HG02759 (cell line): ENCODE results near the gene PAPOLG.
"Not testable (repeated sequence)": the region's sequence is repeated elsewhere in the genome, so short reads cannot be mapped to it uniquely, and the experiment has no call there.

Experiments used
- ATAC-seq: cut with Tn5 transposase; IDR thresholded peaks from one replicate; pipeline ENCODE4 v1.9.1; 2021; ENCODE audit warnings: mild to moderate bottlenecking, moderate library complexity; ENCODE audit not compliant: unreplicated experiment

The PAPOLG gene

GRCh38 chr2:60821587-60822302 is 65.7 kb downstream of the PAPOLG start:
- no peak for ATAC-seq

DNA sequence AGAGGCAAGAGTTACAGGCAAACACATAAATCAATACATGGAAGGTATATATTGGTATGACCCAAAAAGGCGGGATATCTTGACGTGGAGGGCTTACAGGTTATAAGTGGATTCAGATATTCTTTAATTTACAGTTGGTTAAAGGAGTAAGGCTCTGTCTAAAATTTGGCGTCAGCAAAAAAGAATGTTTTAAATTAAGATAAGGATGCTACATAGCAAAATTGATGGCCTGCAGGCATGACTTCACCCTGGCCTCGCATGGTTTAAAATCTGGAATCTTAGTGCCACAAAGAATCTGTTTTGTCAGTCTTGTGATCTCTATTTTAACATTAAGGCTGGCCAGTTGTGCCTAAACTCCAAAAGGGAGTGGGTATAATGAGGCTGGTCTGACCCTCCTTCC is 66.9 kb downstream of the PAPOLG start:
- ATAC-seq: no peak

GRCh38 chr2:60823694-60824305 is 67.7 kb downstream of the PAPOLG start:
- ATAC-seq: no peak

DNA sequence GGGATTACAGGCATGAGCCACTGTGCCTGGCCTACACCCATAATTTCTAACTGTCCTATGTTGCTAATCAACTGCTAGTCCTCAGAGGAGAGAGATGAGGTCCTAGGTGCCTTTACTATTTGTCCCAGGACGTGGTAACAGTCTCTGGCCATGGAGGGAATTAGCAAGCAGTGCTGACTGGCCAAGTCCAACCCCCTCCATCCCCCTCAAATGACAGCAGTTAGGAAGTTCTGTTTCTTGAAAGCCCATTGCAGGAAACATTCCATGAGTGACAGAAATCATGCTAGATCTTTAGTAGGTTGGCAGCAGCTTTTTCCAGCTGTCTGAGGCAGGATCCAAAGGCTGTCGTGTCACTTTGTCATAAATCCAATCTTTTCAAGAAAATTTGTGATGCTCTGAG is 69.6 kb downstream of the PAPOLG start:
- ATAC-seq: no peak

DNA sequence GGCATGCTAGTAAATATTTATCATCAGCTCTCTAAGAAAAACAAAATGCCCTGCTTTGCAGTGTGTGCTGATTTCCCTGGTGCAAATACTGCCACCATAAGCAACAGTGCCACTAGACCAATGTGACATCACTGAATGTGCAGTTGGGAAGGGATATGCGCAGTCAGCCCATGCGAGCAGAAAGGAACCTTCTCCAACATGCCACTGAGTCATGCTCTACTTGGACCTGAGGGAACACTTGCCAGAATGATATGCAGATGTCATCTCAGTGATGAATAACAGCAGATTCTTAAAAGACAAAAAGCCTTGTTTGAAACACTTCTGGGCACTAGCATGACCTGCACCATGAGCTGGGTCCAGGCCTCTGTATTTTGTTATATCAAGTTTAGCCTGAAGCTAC is 70.0 kb downstream of the PAPOLG start:
- ATAC-seq: no peak

- ATAC-seq: not testable (repeated sequence)
These were observed 70.8 kb downstream of the PAPOLG start for GRCh38 chr2:60826860-60827259.

DNA sequence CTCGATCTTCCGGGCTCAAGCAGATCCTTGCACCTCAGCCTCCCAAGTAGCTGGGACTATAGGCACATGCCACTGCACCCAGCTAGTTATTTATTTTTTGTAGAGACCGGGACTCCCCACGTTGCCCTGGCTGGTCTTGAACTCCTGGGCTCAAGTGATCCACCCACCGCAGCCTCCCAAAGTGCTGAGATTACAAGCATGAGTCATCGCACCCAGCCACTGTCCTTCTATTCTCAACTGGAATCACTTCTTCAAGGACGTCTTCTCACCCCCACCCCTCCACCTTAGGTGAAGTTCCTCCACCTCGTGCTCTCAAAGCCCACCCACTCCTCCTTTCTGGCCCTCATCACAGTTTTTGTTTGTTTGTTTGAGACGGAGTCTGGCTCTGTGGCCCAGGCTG is 71.3 kb downstream of the PAPOLG start:
- ATAC-seq: no peak

- ATAC-seq: no peak
These were observed 74.9 kb downstream of the PAPOLG start for GRCh38 chr2:60830991-60831390.

DNA sequence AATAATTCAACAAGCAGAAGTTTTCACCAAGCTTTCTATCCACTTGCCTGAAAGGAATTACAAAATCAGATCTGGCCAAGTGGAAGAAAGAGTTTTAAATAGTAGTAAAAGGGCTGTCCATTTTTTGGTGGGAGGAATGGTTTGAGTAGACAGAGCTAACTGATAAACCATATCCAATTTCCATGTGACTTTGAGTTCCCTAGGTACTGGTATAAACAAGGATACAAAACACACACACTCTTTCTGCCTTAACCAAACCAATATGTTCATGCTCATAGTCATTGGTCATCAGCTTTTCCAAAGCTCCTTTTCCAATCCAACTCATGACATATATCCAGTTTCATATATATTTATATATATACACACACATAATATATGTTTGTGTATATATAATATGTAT is 75.9 kb downstream of the PAPOLG start:
- no peak for ATAC-seq

- no peak for ATAC-seq
These were observed 76.6 kb downstream of the PAPOLG start for GRCh38 chr2:60832621-60833020.

DNA sequence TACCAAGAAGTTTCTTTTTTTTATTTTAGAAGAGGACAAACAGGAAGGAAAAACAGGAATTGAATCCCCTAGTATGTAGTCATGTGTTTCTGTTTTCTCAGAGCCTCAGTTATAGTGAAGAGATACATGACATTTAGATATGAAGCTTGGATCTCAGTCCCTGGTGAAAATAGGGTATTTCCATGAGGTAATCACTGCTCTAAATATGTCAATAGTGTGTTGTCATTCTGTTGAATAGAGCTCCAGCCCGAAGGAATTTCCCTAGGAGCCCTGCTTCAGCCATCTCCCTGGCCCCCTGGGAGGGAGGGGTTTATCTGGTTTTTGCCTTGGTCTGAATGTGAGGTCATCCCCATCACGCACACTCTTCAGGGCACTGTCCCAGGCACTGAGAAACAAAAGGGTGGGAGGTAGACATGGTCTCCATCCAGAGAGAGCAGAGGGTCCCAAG is 78.2 kb downstream of the PAPOLG start:
- peak; percentile 50 for ATAC-seq

- no peak for ATAC-seq
These were observed 80.4 kb downstream of the PAPOLG start for GRCh38 chr2:60836491-60836890.

DNA sequence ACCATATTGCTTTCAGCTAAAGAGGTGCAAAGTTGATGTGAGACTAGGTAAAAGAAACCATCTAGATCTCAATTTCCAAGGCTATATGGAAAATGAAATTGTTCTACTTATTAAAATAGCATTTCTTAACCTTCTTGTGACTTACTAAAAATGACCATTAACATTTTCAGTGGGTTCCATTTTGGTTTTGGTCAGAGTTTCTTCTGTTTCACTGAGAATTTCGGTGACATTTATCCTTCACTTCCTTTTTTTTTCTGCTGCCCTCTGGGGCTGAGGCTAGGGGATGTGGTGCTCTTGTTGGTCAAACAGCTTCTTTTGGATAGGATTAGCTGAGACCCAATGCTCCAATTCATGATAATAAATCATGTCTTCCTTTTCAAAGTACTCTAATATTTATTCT is 81.1 kb downstream of the PAPOLG start:
- no peak for ATAC-seq

GRCh38 chr2:60838481-60838880 is 82.4 kb downstream of the PAPOLG start:
- no peak for ATAC-seq

- peak; percentile 62 for ATAC-seq
These were observed 83.2 kb downstream of the PAPOLG start for GRCh38 chr2:60839126-60839813.

- peak; percentile 64 for ATAC-seq
These were observed 84.8 kb downstream of the PAPOLG start for GRCh38 chr2:60840880-60841279.

DNA sequence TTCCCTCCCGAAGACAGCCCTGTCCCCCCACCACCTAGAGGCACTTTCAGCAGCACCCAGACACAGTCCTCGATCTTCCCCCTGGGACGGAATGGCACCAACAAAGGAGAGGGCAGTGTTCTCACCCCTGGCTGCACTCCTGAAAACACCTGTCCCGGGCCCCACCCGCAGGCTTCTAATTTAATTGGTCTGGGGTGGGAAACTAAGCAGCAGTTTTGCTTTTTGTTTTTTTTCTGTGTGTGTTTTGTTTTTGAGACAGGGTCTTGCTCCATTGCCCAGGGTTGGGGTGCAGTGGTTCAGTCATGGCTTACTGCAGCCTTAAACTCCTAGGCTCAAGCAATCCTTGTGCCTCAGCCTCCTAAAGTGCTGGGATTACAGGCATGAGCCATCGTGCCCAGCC is 86.9 kb downstream of the PAPOLG start:
- ATAC-seq: no peak

GRCh38 chr2:60844105-60844504 is 88.0 kb downstream of the PAPOLG start:
- ATAC-seq: no peak

DNA sequence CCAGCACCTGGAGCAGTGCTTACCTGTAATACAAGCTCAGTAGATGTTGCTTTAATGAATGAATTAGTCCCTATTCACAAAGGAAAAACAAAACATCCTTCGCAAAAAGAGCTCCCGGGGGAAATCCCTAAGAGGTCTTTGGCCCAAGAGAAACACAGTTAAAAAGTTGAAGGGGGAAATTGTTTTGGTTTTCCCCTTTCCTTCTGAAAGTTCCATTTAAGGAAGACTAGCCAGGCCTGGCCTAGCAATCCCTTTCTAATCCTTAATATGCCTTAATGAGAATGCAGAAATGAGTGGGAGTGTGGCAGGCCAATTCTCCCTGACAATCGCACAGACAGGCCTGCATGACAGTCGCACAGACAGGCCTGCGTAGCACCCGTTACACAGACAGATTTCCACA is 91.8 kb downstream of the PAPOLG start:
- ATAC-seq: no peak
